B cell (primary cell): ENCODE measurements around the gene SPATA25. TPM values are rescaled to one million over a fixed set of nuclear protein-coding genes. Genes with fewer than 3 reads are reported as not detected.

Source experiments
- ATAC-seq: fragments of 200-7000 bp; cut with Tn5 transposase; one replicate; pipeline ENCODE4 v1.10.0; 2021; ENCODE audit warnings: low read depth, mild to moderate bottlenecking, moderate number of reproducible peaks, moderate library complexity
- CTCF ChIA-PET: fragments of 350-600 bp; sonication (Branson Sonifier 250); formaldehyde crosslinking; loops from one replicate; lab custom pipeline; 2021; ENCODE audit warnings: antibody characterized with exemption, inconsistent platforms; lab: Charles Lee
- POLR2A ChIA-PET: fragments of 350-600 bp; sonication (Branson Sonifier 250); formaldehyde crosslinking; loops from one replicate; lab custom pipeline; 2021; ENCODE audit warnings: antibody characterized with exemption; lab: Charles Lee
- DNase-seq: peaks from one replicate; pipeline ENCODE4 v3.0.0; 2013
- H2AFZ ChIP-seq: 2 replicates; pipeline ENCODE4 v1.6.1; 2012; ENCODE audit warnings: mild to moderate bottlenecking, low read depth, low read length; ENCODE audit not compliant: insufficient read depth, poor library complexity, severe bottlenecking
- H3K27ac ChIP-seq, 2 donors: 1 replicate in 1 of 2; 2 replicates in 1 of 2; pipeline ENCODE4 v1.5.1; 2012 to 2013; ENCODE audit warnings: low read length in 2 of 2, mild to moderate bottlenecking in 2 of 2, moderate library complexity in 1 of 2
- H3K27me3 ChIP-seq, 4 experiments: fragments of 200-600 bp in 1 of 4; sonication (generic) in 1 of 4; replicated peaks in 1 of 4; 1 replicate in 2 of 4; 2 replicates in 2 of 4; pipeline versions ENCODE4 v1.6.1 to v1.7.0; 2013 to 2016; ENCODE audit warnings: low read length in 3 of 4, mild to moderate bottlenecking in 2 of 4, mixed read lengths in 1 of 4, moderate library complexity in 1 of 4; ENCODE audit not compliant: insufficient read depth in 4 of 4, control insufficient read depth in 3 of 4; ENCODE audit errors: control extremely low read depth in 1 of 4
- H3K36me3 ChIP-seq, 2 experiments: replicated peaks in 1 of 2; 1 replicate in 1 of 2; 2 replicates in 1 of 2; pipeline versions ENCODE4 v1.6.1 to v1.7.1; 2013; ENCODE audit warnings: low read length in 1 of 2; ENCODE audit not compliant: insufficient read depth in 2 of 2, control insufficient read depth in 1 of 2; ENCODE audit errors: control extremely low read depth in 1 of 2, extremely low read depth in 1 of 2
- H3K4me1 ChIP-seq, 2 donors: fragments of 200-600 bp in 1 of 2; sonication (generic) in 1 of 2; 1 replicate in 1 of 2; 2 replicates in 1 of 2; pipeline versions ENCODE4 v1.5.1 to v1.6.1; 2013 to 2017; ENCODE audit warnings: low read length in 2 of 2; ENCODE audit not compliant: control insufficient read depth in 2 of 2, insufficient read depth in 2 of 2
- H3K4me2 ChIP-seq: replicated peaks from 2 replicates; pipeline ENCODE3; 2012; ENCODE audit warnings: mild to moderate bottlenecking, low read depth, low read length; ENCODE audit not compliant: poor library complexity, severe bottlenecking
- H3K4me3 ChIP-seq, 5 experiments: fragments of 200-600 bp in 1 of 5; sonication (generic) in 1 of 5; 1 replicate in 3 of 5; 2 replicates in 2 of 5; pipeline versions ENCODE4 v1.5.1 to v1.7.0; 2011 to 2016; ENCODE audit warnings: low read length in 4 of 5, mild to moderate bottlenecking in 4 of 5, low read depth in 2 of 5, control low read depth in 1 of 5, moderate library complexity in 1 of 5; ENCODE audit not compliant: insufficient read depth in 1 of 5; ENCODE audit errors: control extremely low read depth in 1 of 5, extremely low read depth in 1 of 5
- H3K79me2 ChIP-seq: fragments of 200-600 bp; sonication (generic); one replicate; pipeline ENCODE4 v1.6.0; 2016; ENCODE audit warnings: low read length; ENCODE audit not compliant: control insufficient read depth, insufficient read depth
- H3K9ac ChIP-seq: fragments of 200-600 bp; sonication (generic); 2 replicates; pipeline ENCODE4 v1.6.1; 2017; ENCODE audit warnings: mild to moderate bottlenecking, low read length, moderate library complexity
- H3K9me3 ChIP-seq, 3 donors: one replicate each; pipeline versions ENCODE4 v1.6.1 to v1.7.1; 2013; ENCODE audit warnings: low read length in 2 of 3; ENCODE audit not compliant: control insufficient read depth in 2 of 3, insufficient read depth in 1 of 3; ENCODE audit errors: control extremely low read depth in 1 of 3
- H4K20me1 ChIP-seq: 2 replicates; pipeline ENCODE4 v1.6.0; 2012; ENCODE audit warnings: mild to moderate bottlenecking, low read length; ENCODE audit not compliant: insufficient read depth, control insufficient read depth, poor library complexity, severe bottlenecking
- H3K27ac Mint-ChIP-seq: one replicate; pipeline ENCODE4 v1.8.0; 2021; ENCODE audit warnings: mixed read lengths
- H3K27me3 Mint-ChIP-seq: one replicate; pipeline ENCODE4 v1.8.0; 2021; ENCODE audit warnings: mixed read lengths
- H3K4me1 Mint-ChIP-seq: one replicate; pipeline ENCODE4 v1.8.0; 2021; ENCODE audit warnings: mixed read lengths
- H3K4me3 Mint-ChIP-seq: one replicate; pipeline ENCODE4 v1.8.0; 2021; ENCODE audit warnings: mixed read lengths
- H3K9me3 Mint-ChIP-seq: one replicate; pipeline ENCODE4 v1.8.0; 2022; ENCODE audit warnings: mixed read lengths; ENCODE audit not compliant: insufficient read depth
- EZH2 ChIP-seq: IDR thresholded peaks from 2 replicates; pipeline ENCODE4 v1.6.1; 2012; ENCODE audit warnings: borderline replicate concordance, low read depth, mild to moderate bottlenecking, moderate library complexity, low read length; ENCODE audit not compliant: insufficient read depth, poor library complexity, severe bottlenecking
- WGBS: methylation state at CpG from one replicate; pipeline ENCODE4 v1.1.5; 2013; ENCODE audit warnings: missing lambda C conversion rate; ENCODE audit not compliant: insufficient coverage; 5-methylcytosine and 5-hydroxymethylcytosine counted together
- intact Hi-C: fragments of 100-400 bp; cut with micrococcal nuclease; formaldehyde crosslinking; loops from one replicate; pipeline ENCODE4 v1.10.0; 2022
- polyA plus RNA-seq: library from polyadenylated mRNA; depleted of rRNA; stranded (reverse); fragments of >200 nt; gene quantifications from 2 replicates; pipeline ENCODE4 v1.2.3, GENCODE V29; 2012
- total RNA-seq, 2 donors: library from RNA; stranded (reverse); fragments of 120-200 nt in 1 of 2; gene quantifications; 1 replicate in 1 of 2; 2 replicates in 1 of 2; pipeline versions ENCODE4 v1.2.3 to v1.2.4, GENCODE V29; 2013 to 2022
- TF ChIP-seq, protein P1 (sequence below): fragments of 200-600 bp; IDR thresholded peaks from one replicate; pipeline ENCODE4 v1.8.0; 2022; ENCODE audit warnings: antibody characterized with exemption, mild to moderate bottlenecking

The SPATA25 gene
- total and polyA plus RNA-seq, 2 donors (not counting 1 experiment from before 2014, with no cell fraction given): 2.5 to 2.9 TPM

DNA sequence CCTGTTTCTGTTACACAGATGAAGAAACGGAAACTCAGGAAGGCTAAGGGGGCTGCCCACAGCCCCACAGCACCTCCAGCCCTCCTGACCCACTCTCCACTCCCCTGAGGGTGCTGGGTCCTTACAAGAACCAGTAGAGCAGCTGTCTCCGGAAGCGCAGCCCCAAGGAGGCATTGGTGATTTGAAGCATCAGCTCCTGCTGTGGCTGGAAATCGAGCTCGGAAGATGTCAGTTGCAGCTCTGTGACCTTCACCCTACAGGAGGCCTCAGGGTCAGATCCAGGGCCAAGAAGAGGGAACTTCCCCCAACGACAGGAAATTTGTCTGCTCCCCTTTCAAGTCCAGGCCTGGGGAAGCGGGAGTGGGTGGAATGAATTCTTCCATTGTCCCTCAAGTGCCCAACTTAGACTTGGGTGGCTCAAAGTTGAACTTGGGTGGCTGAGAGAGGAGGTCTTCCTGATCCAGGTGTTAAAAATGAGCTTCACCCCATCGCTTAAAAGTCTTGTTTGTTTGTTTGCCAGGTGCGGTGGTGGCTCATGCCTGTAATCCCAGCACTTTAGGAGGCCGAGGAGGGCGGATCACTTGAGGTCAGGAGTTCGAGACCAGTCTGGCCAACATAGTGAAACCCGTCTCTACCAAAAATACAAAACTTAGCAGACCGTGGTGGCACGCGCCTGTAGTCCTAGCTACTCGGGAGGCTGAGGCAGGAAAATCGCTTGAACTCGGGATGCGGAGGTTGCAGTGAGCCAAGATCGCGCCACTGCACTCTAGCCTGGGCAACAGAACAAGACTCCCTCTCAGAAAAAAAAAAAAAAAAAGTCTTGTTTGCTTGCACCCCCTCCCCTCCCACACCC, 22.6 kb upstream of the SPATA25 start:
- Histone ChIP-seq H3K36me3 (no peaks in the 10 kb centered on the region), H3K27me3 (peaks cover 0 to 18% (median 8%) of the 10 kb centered on the region in 4 experiments), H4K20me1 (no peaks in the 10 kb centered on the region), H3K79me2 (no peaks in the 10 kb centered on the region), H3K27ac (no peak overlapping the region), H3K9me3 (peaks cover 0 to 11% (median 0%) of the 10 kb centered on the region in 3 donors), H3K4me2 (peak overlapping the region; percentile 92), H3K9ac (peak overlapping the region; percentile 69), H3K4me1 (peaks cover 14 to 22% of the 10 kb centered on the region in 2 donors), H3K4me3 (peak overlapping the region in 4 of 5 experiments; percentile 37 to 65 (median 60)), H2AFZ (peak overlapping the region; percentile 89)
- ChIA-PET POLR2A (interaction anchor here (0.6 to 3.8 kb wide), 10 partner anchors 11 to 240 kb away, joined by 3 to 21 read pairs (median 4); partner anchors contain the start of genes CTSA, NEURL2, PCIF1 and ZNF335), CTCF (interaction anchor here (0.7 to 1.7 kb wide), 3 partner anchors 20 to 111 kb away, joined by 3 to 8 read pairs (median 4); no protein-coding TSS in a partner anchor)
- Mint-ChIP-seq H3K9me3 (no peaks in the 10 kb centered on the region), H3K27me3 (peaks cover 7% of the 10 kb centered on the region), H3K4me3 (peak overlapping the region; percentile 94), H3K4me1 (peaks cover 20% of the 10 kb centered on the region), H3K27ac (peak overlapping the region; percentile 28)
- DNase-seq: no peak
- no peak for TF ChIP-seq EZH2
- TF ChIP-seq, protein P1, sequence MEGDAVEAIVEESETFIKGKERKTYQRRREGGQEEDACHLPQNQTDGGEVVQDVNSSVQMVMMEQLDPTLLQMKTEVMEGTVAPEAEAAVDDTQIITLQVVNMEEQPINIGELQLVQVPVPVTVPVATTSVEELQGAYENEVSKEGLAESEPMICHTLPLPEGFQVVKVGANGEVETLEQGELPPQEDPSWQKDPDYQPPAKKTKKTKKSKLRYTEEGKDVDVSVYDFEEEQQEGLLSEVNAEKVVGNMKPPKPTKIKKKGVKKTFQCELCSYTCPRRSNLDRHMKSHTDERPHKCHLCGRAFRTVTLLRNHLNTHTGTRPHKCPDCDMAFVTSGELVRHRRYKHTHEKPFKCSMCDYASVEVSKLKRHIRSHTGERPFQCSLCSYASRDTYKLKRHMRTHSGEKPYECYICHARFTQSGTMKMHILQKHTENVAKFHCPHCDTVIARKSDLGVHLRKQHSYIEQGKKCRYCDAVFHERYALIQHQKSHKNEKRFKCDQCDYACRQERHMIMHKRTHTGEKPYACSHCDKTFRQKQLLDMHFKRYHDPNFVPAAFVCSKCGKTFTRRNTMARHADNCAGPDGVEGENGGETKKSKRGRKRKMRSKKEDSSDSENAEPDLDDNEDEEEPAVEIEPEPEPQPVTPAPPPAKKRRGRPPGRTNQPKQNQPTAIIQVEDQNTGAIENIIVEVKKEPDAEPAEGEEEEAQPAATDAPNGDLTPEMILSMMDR: no peak
- 96% methylated on average over 20 of the region's 22 CpGs for WGBS
- ATAC-seq: no peak
- intact Hi-C loops: no loop called here
